ENCODE data around the gene UCKL1.
A peak's percentile ranks its signal among the peaks of the same experiment; 100 is the strongest.
"Not testable (repeated sequence)": the region's sequence is repeated elsewhere in the genome, so short reads cannot be mapped to it uniquely, and the experiment has no call there.

The UCKL1 gene

DNA sequence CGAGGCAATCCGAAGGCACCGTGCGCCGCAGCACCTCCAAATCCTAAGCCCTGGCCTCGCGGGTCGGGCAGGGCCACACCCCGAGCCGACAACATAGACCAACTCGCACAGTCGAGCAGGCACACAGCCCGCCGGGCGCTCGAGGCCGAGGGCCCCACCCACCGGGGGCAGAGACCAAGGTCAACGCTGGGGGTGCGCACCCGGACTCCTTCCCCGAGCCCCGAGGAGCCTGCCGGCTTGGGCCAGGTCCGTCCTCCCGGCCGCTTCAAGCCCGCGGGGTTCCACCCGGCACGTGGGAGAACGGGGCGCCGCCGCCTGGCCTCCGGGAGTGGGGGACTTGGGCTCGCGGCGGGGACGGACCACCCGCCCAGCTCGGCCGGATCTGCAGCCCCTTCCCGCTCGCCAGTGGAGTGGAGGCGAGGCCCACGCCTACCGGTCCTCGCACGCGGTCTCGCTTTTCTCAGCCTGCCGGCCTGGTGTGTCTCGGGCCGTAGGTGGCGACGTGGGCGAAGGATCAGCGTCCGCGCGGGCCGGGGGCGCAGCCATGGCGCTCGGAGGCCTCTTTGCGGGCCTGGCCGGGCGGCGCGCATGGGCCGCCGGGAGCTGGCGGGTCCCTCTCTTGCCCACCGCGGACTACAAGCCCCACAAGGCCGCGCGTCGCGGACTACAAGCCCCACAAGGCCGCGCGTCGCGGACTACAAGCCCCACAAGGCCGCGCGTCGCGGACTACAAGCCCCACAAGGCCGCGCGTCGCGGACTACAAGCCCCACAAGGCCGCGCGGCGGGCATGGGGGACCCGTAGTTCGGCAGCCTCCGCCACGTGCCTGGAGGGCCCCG lies at the start of gene UCKL1:
UCKL1 (minus strand) TSS at position 590 of the 837 bp plus-strand sequence; CDS start at position 546, 44 bp downstream.
- peak; percentile 74 for DNase-seq (ENCODE audit: low read depth, low spot score)

DNA sequence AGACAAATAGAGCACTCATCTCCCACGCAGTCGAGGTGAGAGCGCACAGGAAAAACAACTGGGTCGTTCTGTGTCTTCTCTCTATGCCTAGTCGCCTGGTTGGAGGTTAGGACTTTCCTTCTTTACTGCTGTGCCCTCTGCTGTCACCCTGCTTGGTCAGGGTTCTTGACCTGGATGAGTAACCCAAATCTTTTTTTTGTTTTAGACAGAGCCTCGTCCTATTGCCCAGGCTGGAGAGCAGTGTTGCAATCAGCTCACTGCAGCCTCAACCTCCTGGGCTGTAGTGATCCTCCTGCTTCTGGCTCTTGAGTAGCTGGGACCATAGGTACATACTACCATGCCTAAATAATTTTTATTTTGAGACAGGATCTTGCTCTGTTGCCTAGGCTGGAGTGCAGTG lies 49.2 kb upstream of the UCKL1 start:
- DNase-seq (ENCODE audit: low read depth, low spot score) = no peak

DNA sequence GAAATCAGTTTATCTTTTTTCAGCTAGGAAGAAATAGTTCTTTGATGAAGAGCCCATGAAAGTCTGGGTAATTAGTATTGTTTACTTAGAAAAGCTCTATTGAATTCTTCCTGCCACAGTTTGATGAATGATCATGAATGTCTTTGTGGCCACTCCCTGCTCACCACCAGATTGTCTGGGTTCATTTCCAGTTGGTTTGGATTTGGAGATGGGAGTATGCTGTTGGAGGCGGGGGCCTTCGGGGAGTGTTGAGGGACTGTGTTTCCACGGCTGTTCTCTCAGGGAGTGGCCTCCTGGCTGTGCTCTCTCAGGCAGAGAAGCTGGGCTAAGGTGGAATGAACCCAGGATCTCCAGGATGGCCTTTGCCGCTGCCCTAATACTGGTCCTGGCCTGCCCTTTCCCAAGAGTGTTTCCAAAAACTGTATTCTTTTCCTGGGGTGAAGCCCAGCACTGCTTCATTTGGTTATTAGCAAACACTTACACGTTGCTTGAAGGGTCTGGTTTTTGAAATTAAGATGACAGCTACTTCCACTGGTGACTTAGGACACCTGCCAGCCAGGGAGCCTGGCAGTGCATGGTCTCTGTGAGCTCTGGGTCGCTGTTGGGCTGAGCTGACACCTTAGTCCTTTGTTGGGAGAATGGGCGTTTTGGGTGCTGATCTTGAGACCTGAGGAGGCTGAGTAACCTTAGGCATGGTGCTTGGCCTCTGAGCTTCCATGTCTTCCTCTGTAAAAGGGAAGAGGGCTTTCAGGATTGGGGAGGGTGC lies 47.9 kb upstream of the UCKL1 start:
- no peak for DNase-seq (ENCODE audit: low read depth, low spot score)

DNA sequence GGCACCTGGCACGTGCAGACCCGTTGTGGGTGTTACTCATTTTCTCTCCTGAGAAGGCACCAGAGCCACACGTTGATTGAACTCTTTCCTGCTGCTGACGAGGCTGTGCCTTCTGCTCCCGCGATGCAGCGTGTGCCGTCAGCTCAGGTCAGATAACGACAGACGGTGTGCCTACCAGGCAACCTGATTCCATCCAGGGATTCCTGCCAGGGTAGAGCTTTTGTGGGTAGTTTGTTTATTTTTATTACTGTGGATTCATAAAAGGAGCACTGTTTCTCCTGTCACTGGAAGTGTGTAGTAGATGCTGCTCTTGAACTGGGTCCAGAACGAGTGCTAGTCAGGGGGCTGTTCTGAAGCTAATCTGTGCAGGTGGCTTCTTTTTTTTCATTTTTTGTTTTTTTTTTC lies 45.4 kb upstream of the UCKL1 start:
- DNase-seq (ENCODE audit: low read depth, low spot score) = no peak

DNA sequence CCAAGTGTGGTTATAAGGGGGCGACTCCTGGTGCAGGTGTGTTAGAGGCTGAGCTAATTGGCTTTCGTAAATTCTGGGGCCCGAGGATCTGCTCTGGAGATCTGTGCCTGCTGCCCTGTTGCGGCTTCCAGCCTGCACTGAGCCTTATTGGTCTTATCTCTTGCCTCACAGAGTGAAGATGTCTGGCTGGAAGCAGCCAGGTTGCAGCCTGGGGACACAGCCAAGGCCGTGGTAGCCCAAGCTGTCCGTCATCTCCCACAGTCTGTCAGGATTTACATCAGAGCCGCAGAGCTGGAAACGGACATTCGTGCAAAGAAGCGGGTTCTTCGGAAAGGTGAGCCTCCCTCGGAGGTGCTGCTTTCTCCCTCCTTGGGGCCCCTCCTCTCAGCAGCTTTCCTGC lies 44.7 kb upstream of the UCKL1 start:
- no peak for DNase-seq (ENCODE audit: low read depth, low spot score)

DNA sequence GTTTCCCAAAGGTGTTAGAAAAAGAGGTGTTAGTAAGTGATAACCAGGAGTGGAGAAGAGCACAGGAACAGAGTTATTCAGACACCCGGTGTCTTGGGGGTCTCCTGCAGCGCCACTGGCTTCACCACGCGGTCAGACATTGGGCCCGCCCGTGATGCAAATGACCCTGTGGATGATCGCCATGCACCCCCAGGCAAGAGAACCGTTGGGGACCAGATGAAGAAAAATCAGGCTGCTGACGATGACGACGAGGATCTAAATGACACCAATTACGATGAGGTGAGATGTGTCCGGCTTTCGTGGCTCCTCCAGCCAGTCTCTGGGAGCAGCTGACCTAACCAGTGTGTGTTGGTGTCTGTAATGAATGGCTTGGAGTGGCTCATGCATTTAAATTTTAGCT lies 26.7 kb upstream of the UCKL1 start:
- no peak for DNase-seq (ENCODE audit: low read depth, low spot score)

DNA sequence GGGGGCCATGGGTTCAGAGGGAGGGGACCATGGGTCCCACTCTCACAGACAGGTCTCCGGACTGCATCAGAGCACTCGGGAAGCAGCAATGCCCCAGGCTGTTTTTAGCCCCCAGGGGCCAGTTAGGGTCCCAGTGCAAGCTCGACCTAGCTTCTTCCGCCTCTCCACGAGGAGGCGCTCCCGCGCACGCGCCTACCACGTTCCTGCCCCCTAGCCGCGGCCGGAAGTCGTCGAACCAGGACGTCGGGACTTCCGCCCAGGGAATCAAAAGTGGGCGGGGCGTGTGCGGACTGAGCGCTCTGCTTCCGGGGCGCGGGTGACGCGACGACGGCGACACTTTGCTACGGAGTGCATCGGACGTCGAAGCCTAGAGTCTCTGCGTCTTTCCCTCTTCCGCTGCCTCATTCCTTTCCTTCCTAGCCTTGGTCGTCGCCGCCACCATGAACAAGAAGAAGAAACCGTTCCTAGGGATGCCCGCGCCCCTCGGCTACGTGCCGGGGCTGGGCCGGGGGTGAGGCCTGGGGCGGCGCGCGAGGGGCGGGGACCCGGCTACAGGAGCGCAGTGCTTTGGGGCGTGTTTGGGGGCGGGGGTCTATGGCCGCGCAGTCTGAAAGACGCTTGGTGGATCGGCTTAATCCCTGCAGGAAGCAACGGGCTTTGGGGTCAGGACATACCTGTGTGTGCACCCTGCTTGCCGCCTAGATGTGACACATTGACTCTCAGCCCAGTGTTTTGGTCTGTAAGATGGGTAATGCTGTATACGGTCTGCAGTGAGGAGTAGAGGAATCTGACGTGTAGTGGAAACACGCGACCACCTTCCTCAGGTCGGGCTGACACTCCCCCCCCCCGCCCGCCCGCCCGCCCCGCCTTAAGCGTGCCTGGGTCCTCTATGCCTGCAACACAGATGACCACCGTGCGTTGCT lies 24.9 kb upstream of the UCKL1 start, which contains the start of gene PRPF6:
PRPF6 (plus strand) TSS at position 327 of the 923 bp plus-strand sequence; CDS start at position 441, 114 bp downstream.
- DNase-seq (ENCODE audit: low read depth, low spot score) = peak; percentile 80

DNA sequence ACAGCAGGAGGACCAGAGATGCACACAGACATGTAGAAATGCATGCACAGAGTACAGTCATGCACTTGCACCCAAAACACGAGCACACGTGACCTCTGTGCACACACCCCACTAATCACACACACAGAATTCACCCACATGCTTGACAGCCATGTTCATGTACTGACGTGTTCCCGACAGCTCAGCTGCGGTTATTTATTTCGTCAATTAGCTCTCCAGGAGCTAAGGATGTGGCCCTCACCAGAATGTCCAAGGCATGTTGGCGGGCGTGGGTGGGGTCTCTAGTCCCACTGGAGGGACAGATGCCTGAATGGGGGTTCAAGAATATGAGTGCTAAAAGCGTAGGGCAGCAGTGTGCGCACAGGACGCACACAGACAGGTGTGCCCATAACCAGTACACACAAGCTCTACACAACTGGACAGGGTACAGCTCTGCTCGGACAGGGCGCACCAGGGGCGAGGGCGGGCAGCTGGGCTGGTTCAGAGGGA lies 24.1 kb upstream of the UCKL1 start:
- DNase-seq (ENCODE audit: low read depth, low spot score) = no peak

DNA sequence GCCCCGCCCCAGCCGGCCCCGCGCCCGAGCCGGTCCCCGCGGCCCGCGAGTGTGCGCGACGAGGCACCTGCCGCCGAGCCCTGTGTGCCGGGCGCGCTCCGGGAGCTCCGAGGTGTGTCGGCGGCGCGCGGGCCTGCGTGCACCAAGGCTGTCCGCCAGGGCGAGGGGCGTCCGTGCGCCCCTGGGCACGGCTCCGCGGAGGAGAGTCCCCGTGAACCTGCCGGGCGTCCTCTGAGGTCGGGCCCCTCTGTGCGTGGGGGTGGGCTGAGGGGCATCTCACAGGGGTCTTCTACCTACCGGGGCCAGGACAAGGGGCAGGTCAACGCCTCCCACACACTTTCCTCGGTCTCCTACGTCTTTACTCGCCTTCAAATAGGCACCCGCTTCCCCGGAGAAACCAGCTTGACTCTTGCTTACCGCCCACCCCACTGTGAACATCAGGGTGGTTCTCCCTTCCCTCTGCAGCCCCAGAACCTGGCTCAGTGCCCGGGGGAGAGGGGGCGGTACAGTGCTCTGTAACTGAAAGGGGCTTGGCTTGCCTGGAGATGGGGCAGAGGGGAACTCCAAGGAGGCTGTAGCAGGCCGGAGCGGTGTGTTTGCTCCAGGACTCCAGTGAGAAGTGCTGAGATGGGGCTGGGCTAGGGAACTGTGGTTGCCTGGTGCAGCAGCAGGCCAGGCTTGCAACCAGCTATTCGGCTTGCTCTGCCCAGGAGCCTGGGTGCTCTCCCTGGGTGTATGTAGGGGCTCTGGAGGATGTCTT lies 23.5 kb upstream of the UCKL1 start, which contains the start of gene SAMD10:
SAMD10 (minus strand) TSS at position 86 of the 760 bp plus-strand sequence. CDS start 175 bp downstream, outside the sequence.
- DNase-seq (ENCODE audit: low read depth, low spot score) = no peak

DNA sequence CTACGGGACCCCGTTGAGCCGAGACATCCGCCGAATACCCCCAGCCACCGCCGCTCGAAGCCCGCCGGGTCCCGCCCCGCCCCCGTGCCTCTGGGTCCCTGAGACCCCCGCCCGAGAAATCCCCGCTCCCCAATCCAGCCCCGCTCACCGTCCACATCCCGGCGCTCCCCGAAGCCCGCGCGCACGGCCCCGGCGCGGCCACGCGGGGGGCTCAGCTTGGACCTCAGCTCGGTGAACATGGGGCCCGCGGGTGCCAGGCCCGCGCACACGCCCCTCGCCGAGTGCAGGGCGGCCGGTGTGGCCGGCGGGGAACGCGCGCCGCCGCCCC lies 23.0 kb upstream of the UCKL1 start:
- DNase-seq (ENCODE audit: low read depth, low spot score) = no peak

DNA sequence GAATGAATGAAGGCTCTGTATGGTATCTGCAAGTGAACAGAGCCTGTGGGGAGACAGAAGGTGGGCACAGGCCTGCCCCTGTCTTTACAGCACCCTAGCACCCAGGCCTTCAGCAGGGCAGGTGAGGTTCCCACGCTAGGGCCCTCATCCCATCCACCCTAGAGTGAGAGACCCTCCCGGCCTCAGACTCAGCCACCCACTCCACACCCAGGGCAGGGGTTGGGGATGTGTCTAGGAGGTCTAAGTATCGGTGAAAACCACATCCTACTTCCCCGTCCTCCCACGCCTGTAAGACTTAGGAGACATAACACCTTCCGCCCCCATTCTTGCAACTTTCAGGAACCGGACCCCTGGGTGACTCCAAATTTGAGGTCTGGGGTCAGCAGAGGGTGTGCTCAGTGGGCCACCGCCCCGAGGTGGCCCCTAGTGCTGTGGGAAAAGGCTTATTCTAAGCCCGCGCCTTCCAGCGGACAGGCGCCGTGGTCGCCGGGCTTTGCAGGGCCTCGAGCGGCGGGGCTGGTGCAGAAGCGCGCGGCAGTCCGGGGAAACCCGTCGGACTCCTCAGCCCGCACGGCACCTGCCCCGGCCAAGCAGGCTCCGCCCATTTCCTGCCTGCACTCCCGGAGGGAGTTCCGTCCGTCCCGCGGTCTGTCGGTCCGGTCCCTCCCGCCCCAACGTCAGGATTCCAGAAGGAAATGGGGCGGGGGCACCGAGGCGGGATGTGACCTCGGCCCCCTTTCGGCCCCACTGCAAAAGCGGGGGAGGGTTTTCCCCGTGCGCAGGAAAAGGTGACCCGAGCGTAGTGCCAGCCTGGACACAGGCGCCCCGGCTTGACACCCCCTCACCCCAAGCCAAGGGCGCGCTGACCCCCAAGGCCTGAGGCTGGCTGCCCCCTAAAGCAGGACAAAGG lies 22.4 kb upstream of the UCKL1 start:
- no peak for DNase-seq (ENCODE audit: low read depth, low spot score)

DNA sequence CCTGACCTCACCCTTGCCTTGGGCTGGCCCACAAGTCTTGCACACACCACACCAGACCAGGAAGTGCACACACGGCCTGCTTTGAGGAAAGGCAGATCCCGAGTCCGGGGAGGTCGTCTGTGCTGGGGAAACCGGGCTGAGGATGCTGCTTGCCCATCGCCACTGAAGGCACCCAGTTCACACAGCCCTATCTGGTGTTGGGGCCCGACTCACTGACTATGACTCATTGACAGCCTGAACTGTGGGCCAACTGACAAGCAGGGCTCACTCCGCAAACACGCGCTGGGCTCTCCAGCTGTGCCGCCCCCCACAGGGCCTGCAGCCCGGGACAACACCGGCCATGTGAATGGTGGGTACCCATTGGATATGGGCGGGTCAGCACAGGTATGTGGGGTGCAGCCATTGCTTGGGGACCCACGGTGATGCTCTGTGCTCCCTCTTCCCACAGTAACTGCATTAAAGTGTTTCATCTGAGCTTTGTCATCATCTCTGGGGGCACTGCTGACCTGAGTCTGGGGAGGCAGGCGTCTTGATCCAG lies 21.6 kb upstream of the UCKL1 start:
- no peak for DNase-seq (ENCODE audit: low read depth, low spot score)

DNA sequence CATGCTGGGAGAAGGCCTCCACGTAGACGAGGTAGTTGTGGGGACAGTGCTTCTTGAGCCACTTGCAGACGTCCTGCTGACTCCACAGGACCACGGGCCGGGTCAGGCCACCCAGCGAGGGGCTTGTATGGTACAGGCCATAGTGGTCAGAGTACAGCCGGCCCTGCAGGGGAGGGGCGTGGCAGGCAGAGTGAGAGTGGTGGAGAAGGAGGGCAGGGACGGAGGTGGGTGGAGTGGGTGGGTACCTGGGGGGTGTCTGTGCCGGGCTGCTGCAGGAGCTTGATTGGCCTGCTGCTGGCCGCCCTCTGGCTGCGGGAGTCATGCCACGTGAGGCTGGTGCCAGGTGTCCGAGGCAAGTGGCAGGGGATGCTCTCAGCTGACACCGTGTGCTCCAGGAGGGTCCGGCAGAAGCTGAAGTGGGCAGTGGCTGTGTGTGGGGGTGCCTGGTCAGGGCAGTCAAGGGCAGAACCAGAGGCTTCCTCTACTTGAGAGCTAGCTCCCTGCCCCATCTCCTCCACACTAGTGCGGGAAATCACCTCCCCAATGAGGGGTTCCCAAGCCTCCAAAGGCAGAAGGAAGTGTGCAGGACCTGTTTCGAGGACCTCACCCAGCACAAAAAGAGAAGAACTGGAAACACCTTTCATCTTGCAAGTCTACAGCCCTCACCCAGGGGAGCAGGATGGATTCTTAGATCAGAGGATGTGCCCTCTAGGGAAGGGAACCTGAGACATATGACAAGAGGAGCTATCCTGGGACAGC lies 20.9 kb upstream of the UCKL1 start:
- no peak for DNase-seq (ENCODE audit: low read depth, low spot score)

DNA sequence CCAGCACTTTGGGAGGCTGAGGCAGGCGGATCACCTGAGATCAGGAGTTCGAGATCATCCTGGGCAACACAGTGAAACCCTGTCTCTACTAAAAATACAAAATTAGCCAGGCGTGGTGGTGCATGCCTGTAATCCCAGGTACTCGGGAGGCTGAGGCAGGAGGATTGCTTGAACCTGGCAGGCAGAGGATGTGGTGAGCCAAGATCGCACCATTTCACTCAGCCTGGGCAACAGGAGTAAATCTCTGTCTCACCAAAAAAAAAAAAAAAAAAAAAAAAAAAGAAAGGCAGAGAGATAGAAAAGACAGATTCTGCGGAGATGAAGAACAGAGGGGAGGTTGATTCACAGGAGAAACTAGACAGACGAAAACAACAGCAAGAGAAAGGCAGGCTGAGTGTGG lies 20.3 kb upstream of the UCKL1 start:
- not testable (repeated sequence) for DNase-seq (ENCODE audit: low read depth, low spot score)

DNA sequence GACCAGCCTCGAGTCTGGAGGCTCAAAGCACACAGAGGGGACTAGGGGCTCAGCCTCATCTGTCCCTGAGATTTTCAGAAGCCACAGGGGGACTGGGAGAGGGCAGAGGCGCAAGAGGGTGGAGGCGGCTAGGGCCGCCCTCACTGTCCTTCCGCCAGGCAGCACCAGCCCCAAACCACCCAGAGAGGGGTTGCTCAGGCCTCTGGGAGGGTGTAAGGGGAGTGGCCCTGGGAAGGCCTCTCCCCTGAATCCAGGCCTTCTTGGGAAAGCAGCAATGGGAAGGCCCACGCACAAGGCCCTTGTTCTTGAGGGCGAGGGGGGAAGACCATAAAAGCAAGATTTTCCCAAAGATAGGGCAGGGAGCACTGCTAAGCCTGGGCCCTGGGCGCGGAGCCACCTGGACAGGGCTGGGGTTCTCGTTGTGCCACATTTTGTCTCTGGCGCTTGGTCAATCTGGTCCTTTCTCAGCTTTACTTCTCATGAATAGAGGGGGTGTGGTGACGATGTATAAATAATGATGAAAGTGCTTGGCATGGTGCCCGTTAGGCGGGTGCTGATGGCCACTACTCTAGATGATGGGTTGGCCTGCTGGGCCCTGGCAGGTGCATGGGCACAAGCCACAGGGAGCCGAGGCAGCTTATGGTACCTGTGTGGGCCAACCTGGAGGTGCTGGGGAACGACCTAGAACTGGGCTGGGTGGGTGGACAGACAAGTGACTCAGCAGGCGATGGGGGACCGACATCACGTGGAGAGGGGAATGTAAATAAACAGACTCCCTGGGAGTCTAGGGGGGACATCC lies 18.4 kb upstream of the UCKL1 start:
- no peak for DNase-seq (ENCODE audit: low read depth, low spot score)

DNA sequence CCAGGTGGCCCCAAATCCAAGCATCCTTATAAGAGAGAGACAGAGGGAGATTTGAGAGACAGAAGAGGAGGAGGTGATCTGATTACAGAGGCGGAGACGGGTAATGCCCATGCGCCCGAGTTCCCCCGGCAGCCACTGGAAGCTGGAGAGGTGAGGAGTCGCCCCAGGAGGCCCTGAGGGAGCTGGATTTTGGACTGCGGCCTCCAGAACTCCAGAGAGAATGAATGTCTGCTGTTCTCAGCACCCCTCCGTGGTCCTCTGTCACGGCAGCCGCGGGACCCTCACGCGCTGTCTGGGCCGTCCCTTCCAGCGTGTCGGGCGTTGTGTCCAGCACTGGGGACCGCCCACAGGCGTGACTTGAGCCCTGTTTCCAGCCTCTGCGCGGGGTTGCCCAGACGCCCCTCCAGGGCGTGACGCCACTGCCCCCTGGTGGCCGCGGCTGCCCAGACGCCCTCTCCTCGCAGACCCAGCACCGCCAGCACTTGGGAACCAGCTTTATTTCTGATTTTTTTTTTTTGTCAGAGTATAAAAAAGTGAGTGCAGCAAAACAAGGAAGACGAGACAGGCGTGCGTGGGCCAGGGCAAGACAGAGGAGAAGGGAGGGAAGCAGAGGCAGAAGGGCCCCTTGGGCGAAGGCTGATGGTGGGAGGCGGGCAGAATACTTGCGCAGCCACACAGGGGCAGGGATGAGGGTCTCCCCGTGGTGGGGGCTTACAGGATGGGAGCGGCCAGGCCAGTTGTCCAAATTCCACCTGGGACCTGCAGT lies 17.6 kb upstream of the UCKL1 start:
- DNase-seq (ENCODE audit: low read depth, low spot score) = no peak

DNA sequence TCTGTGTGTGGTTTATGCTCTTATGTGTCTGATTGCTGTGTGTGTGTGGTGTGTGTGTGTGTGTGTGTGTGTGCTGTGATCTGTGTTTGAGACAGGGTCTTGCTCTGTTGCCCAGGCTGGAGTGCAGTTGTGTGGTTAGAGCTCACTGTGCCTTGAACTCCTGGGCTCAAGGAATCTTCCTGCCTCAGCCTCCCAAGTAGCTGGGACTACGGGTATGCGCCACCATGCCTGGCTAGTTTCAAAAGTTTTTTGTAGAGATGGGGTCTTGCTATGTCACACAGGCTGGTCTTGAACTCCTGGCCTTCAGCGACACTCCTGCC lies 16.9 kb upstream of the UCKL1 start:
- no peak for DNase-seq (ENCODE audit: low read depth, low spot score)
